ENCODE data around the gene PREX1.

The PREX1 gene

DNA sequence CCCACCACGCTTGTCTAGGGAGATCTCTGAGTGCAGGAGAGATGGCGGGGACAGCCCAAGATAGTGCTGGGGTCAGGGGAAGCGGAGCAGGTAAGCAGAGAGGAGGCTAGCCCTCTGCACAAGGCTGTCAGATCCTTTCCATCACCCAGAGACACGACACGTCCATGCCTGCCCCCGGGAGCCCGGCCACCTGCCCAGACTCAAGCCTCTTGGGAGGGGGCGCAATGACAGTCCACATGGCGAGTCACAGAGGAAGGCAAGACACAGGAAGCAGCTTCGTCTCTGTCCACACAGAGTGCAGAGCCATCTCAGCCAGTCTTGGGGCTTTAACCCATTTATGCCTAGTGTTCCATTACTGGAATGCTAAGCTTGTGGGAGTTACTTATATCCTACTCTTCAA lies 78.4 kb downstream of the PREX1 start:
- Histone ChIP-seq H3K27me3 (no peaks in the 10 kb centered on the region), H3K36me3 (peaks cover 0 to 56% (median 3%) of the 10 kb centered on the region in 11 experiments; a peak in 11 of 22 replicates), H3K4me2 (peak overlapping the region; percentile 72 to 88 (median 76)), H3K4me3 (no peak overlapping the region), H3K9me3 (replicated peaks in 1 of 11) (peaks cover 0 to 13% (median 3%) of the 10 kb centered on the region in 11 experiments; a peak in 5 of 22 replicates), H3K27ac (peak overlapping the region in 9 of 11 experiments; percentile 44 to 93 (median 88); a peak in 16 of 22 replicates), H3K9ac (peak overlapping the region in 1 of 11 experiments; percentile 6; a peak in 2 of 22 replicates), H4K20me1 (peaks cover 0 to 100% (median 0%) of the 10 kb centered on the region in 11 experiments; a peak in 6 of 22 replicates), H3K4me1 (peaks cover 72 to 100% (median 97%) of the 10 kb centered on the region in 10 experiments)
- no peak for TF ChIP-seq Cebpa-rat (IDR thresholded peaks at IDR 0.05)

DNA sequence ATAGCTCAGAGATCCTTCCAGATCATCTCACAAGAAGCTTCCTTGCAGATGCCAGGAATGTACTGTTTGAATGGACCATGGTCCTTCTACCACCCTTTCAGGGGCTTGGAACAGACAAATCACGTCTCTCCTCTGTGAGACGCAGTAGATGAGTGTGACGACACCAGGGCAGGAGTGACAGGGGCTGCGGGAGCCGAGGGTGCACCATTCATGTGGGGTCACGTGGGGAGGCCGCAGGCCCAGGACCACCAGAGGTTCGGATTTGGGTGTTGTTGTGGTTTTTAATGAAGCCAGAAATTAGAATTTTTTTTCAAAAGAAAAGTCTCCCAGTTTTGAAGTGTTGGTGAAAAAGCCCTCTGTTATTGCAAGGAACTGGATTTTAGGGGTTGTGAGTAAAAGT lies 79.2 kb downstream of the PREX1 start:
- Histone ChIP-seq H3K4me2 (peak overlapping the region; percentile 72 to 88 (median 76)), H3K9ac (peak overlapping the region in 2 of 11 experiments; percentile 22 to 45; a peak in 5 of 22 replicates), H3K27me3 (no peaks in the 10 kb centered on the region), H4K20me1 (peaks cover 0 to 100% (median 0%) of the 10 kb centered on the region in 11 experiments; a peak in 6 of 22 replicates), H3K4me1 (peaks cover 64 to 100% (median 93%) of the 10 kb centered on the region in 10 experiments), H3K4me3 (no peak overlapping the region), H3K36me3 (peaks cover 0 to 58% (median 6%) of the 10 kb centered on the region in 11 experiments; a peak in 11 of 22 replicates), H3K27ac (peak overlapping the region in 6 of 11 experiments; percentile 44 to 93 (median 89); a peak in 11 of 22 replicates), H3K9me3 (replicated peaks in 1 of 11) (peaks cover 0 to 11% (median 3%) of the 10 kb centered on the region in 11 experiments; a peak in 5 of 22 replicates)
- no peak for TF ChIP-seq Cebpa-rat (IDR thresholded peaks at IDR 0.05)

DNA sequence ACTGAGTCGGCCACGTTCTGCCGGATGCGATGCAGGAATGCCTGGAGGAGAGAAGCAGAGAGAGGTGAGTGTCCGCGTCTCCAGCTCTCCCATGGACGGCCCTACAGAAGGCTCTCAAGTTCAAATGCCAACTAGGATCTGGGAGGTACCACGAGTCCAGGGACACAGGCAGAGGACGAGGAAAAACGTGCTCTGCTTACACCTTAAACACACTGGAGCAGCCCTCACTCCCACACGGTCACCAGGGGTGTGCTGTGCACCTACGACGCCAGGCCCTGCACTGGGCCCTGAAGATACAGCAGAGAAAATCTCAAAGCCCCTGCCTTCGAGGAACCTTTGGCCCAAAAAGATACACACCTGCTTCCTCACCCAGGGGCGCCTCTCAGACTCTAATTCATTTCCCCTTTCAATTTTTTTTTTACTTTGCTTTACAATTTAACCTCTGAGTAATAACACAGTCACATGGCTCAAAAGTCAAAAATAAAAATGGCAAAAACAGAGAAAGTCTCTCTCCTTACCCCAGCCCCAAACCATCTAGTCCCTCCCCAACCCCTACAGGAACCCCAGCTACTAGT lies 79.9 kb downstream of the PREX1 start:
- H3K9ac ChIP-seq: peak overlapping the region in 8 of 11 experiments; percentile 15 to 45 (median 34); a peak in 12 of 22 replicates
- peaks cover 0 to 100% (median 0%) of the 10 kb centered on the region in 11 experiments; a peak in 6 of 22 replicates for H4K20me1 ChIP-seq
- H3K4me1 ChIP-seq: peaks cover 57 to 100% (median 92%) of the 10 kb centered on the region in 10 experiments
- H3K36me3 ChIP-seq: peaks cover 0 to 59% (median 6%) of the 10 kb centered on the region in 11 experiments; a peak in 11 of 22 replicates
- H3K4me2 ChIP-seq: peak overlapping the region; percentile 72 to 88 (median 76)
- no peak for TF ChIP-seq Cebpa-rat (IDR thresholded peaks at IDR 0.05)
- no peak overlapping the region for H3K4me3 ChIP-seq
- no peaks in the 10 kb centered on the region for H3K27me3 ChIP-seq
- H3K9me3 ChIP-seq (replicated peaks in 1 of 11): peaks cover 0 to 6% (median 0%) of the 10 kb centered on the region in 11 experiments; a peak in 3 of 22 replicates
- peak overlapping the region in 8 of 11 experiments; percentile 20 to 93 (median 72); a peak in 13 of 22 replicates for H3K27ac ChIP-seq

- H3K4me2 ChIP-seq: peak overlapping the region in 9 of 11 experiments; percentile 49 to 76 (median 67); a peak in 18 of 22 replicates
- H3K4me1 ChIP-seq: peaks cover 33 to 99% (median 89%) of the 10 kb centered on the region in 10 experiments
- H4K20me1 ChIP-seq: peaks cover 0 to 100% (median 0%) of the 10 kb centered on the region in 11 experiments; a peak in 6 of 22 replicates
- TF ChIP-seq Cebpa-rat (IDR thresholded peaks at IDR 0.05): no peak
- peak overlapping the region in 7 of 11 experiments; percentile 13 to 58 (median 45); a peak in 8 of 22 replicates for H3K27ac ChIP-seq
- H3K27me3 ChIP-seq: no peaks in the 10 kb centered on the region
- peaks cover 0 to 75% (median 6%) of the 10 kb centered on the region in 11 experiments; a peak in 11 of 22 replicates for H3K36me3 ChIP-seq
- H3K4me3 ChIP-seq: no peak overlapping the region
- H3K9ac ChIP-seq: peak overlapping the region in 4 of 11 experiments; percentile 3 to 41 (median 10); a peak in 6 of 22 replicates
- 0 out of 22 replicates have a peak, but pooled peaks cover 0 to under 1% (median 0%) of the 10 kb centered on the region in 11 experiments for H3K9me3 ChIP-seq (replicated peaks in 1 of 11)
Observed at GRCh38 chr20:48745330-48745729, 82.5 kb downstream of the PREX1 start.

GRCh38 chr20:48744515-48744914 lies 83.3 kb downstream of the PREX1 start:
- Histone ChIP-seq H3K9me3 (replicated peaks in 1 of 11) (no peaks in the 10 kb centered on the region), H3K9ac (no peak overlapping the region; a peak in 2 of 22 replicates), H3K36me3 (peaks cover 0 to 83% (median 6%) of the 10 kb centered on the region in 11 experiments; a peak in 11 of 22 replicates), H3K4me3 (no peak overlapping the region), H3K4me2 (peak overlapping the region in 6 of 11 experiments; percentile 13 to 76 (median 68); a peak in 9 of 22 replicates), H3K27me3 (no peaks in the 10 kb centered on the region), H4K20me1 (peaks cover 0 to 100% (median 0%) of the 10 kb centered on the region in 11 experiments; a peak in 6 of 22 replicates), H3K27ac (peak overlapping the region in 6 of 11 experiments; percentile 13 to 58 (median 32); a peak in 6 of 22 replicates), H3K4me1 (peaks cover 33 to 99% (median 89%) of the 10 kb centered on the region in 10 experiments)
- TF ChIP-seq Cebpa-rat (IDR thresholded peaks at IDR 0.05): no peak

- H3K9me3 ChIP-seq (replicated peaks in 1 of 11): no peaks in the 10 kb centered on the region
- H3K4me1 ChIP-seq: peaks cover 33 to 99% (median 89%) of the 10 kb centered on the region in 10 experiments
- peaks cover 0 to 100% (median 0%) of the 10 kb centered on the region in 11 experiments; a peak in 6 of 22 replicates for H4K20me1 ChIP-seq
- H3K4me3 ChIP-seq: no peak overlapping the region
- peak overlapping the region in 2 of 11 experiments; percentile 45 to 58; a peak in 2 of 22 replicates for H3K27ac ChIP-seq
- TF ChIP-seq Cebpa-rat (IDR thresholded peaks at IDR 0.05): no peak
- no peak overlapping the region for H3K9ac ChIP-seq
- peak overlapping the region in 3 of 11 experiments; percentile 13 to 73 (median 13); a peak in 3 of 22 replicates for H3K4me2 ChIP-seq
- peaks cover 0 to 85% (median 6%) of the 10 kb centered on the region in 11 experiments; a peak in 11 of 22 replicates for H3K36me3 ChIP-seq
- H3K27me3 ChIP-seq: no peaks in the 10 kb centered on the region
Observed at GRCh38 chr20:48743807-48744206, 84.0 kb downstream of the PREX1 start.

DNA sequence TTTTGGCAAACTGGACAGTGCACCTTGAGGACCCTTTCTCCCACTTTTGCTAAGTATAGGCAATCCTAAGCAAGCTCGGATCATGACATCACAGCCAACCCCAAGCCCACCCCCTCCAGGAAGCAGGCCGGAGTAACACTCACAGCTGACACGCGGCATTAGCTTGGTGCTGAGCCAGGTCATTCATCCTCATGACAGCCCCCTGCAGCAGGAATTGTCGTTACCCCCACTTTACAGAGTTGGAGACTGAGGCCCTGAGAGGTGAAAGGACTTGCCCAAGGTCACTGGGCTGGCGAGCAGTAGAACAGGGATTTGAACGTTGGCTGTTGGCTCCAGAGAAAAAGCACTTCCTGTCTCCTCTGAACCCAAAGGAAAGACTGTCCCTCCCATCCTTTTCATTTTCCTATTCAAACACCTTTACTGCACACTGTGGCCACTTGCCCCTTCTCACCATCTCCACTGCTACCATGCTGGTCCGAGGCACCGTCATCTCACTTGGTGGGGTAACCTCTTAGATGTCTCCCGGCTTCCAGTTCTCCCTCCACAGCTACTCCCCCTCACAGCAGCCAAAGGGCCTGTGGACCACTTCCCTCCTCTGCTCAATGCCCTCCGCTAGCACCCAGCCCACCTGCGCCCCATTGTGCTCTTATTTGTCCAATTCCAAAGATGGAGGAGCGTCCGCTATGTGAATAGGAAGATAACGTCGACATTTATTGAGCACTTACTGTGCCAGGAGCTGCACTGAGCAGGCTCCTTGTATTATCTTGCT lies 84.7 kb downstream of the PREX1 start:
- peak overlapping the region in 3 of 11 experiments; percentile 11 to 94 (median 13); a peak in 4 of 22 replicates for H3K4me2 ChIP-seq
- no peaks in the 10 kb centered on the region for H3K9me3 ChIP-seq (replicated peaks in 1 of 11)
- no peak for TF ChIP-seq Cebpa-rat (IDR thresholded peaks at IDR 0.05)

DNA sequence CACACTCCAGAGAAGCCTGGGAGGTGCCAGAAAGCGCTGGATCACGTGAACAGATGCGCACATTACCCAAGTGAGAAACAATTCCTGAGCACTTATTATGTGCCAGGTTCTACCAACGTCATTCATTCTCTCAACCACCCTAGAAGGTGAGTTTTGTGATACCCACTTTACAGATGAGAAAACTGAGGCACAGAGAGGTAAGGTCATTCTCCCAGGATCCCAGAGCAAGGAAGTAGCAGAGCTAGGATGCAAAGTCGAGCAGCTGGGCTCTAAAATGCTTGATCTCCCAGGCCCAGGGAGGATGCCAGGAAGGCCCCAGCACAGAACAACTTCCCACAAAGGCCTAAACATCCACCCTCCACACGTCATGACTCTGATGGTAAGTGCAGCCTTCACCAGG lies 85.6 kb downstream of the PREX1 start:
- Histone ChIP-seq H3K4me3 (no peak overlapping the region), H3K4me1 (peaks cover 33 to 99% (median 89%) of the 10 kb centered on the region in 10 experiments)
- TF ChIP-seq Cebpa-rat (IDR thresholded peaks at IDR 0.05): no peak

More for the DNA sequence above, 84.7 kb downstream of the PREX1 start:
- Histone ChIP-seq H3K4me1 (peaks cover 33 to 99% (median 89%) of the 10 kb centered on the region in 10 experiments), H3K9ac (no peak overlapping the region), H4K20me1 (peaks cover 0 to 100% (median 0%) of the 10 kb centered on the region in 11 experiments; a peak in 6 of 22 replicates), H3K27ac (peak overlapping the region in 3 of 11 experiments; percentile 6 to 36 (median 19); a peak in 5 of 22 replicates), H3K4me3 (no peak overlapping the region), H3K36me3 (peaks cover 0 to 85% (median 6%) of the 10 kb centered on the region in 11 experiments; a peak in 11 of 22 replicates), H3K27me3 (no peaks in the 10 kb centered on the region)

More for the DNA sequence above, 85.6 kb downstream of the PREX1 start:
- no peaks in the 10 kb centered on the region for H3K27me3 ChIP-seq
- H4K20me1 ChIP-seq: peaks cover 0 to 100% (median 0%) of the 10 kb centered on the region in 11 experiments; a peak in 6 of 22 replicates
- no peaks in the 10 kb centered on the region for H3K9me3 ChIP-seq (replicated peaks in 1 of 11)
- H3K36me3 ChIP-seq: peaks cover 0 to 84% (median 6%) of the 10 kb centered on the region in 11 experiments; a peak in 11 of 22 replicates
- H3K9ac ChIP-seq: no peak overlapping the region
- peak overlapping the region in 3 of 11 experiments; percentile 88 to 94 (median 93); a peak in 2 of 22 replicates for H3K4me2 ChIP-seq
- peak overlapping the region in 3 of 11 experiments; percentile 3 to 29 (median 21); a peak in 2 of 22 replicates for H3K27ac ChIP-seq
